ENCODE data around the gene KANSL3.

Gene KANSL3

GRCh38 chr2:96591494-96591893 is 46.6 kb downstream of the KANSL3 start:
- no peak overlapping the region for H3K4me3 ChIP-seq (ENCODE audit: low read length)
- no peak for TF ChIP-seq CTCF (conservative IDR thresholded peaks at IDR 0.05; ENCODE audit: low read length)
- no peak for DNase-seq (ENCODE audit: low read depth)

- DNase-seq (ENCODE audit: low read depth): no peak
- no peak overlapping the region for H3K4me3 ChIP-seq (ENCODE audit: low read length)
- no peak for TF ChIP-seq CTCF (conservative IDR thresholded peaks at IDR 0.05; ENCODE audit: low read length)
Observed at GRCh38 chr2:96591054-96591453, 47.1 kb downstream of the KANSL3 start.

- no peak overlapping the region for H3K4me3 ChIP-seq (ENCODE audit: low read length)
- TF ChIP-seq CTCF (conservative IDR thresholded peaks at IDR 0.05; ENCODE audit: low read length): no peak
- no peak for DNase-seq (ENCODE audit: low read depth)
Observed at GRCh38 chr2:96587843-96588242, 50.3 kb downstream of the KANSL3 start.

GRCh38 chr2:96584017-96584416 is 54.1 kb downstream of the KANSL3 start:
- no peak for DNase-seq (ENCODE audit: low read depth)
- no peak overlapping the region for H3K4me3 ChIP-seq (ENCODE audit: low read length)
- TF ChIP-seq CTCF (conservative IDR thresholded peaks at IDR 0.05; ENCODE audit: low read length): no peak

- no peak overlapping the region for H3K4me3 ChIP-seq (ENCODE audit: low read length)
- TF ChIP-seq CTCF (conservative IDR thresholded peaks at IDR 0.05; ENCODE audit: low read length): 0 out of 2 replicates have a peak, but pooled peaks have one; percentile 6
- no peak for DNase-seq (ENCODE audit: low read depth)
Observed at GRCh38 chr2:96580771-96581170, 57.3 kb downstream of the KANSL3 start.

GRCh38 chr2:96579422-96579821 is 58.7 kb downstream of the KANSL3 start:
- no peak overlapping the region for H3K4me3 ChIP-seq (ENCODE audit: low read length)
- no peak for DNase-seq (ENCODE audit: low read depth)
- no peak for TF ChIP-seq CTCF (conservative IDR thresholded peaks at IDR 0.05; ENCODE audit: low read length)

- no peak overlapping the region for H3K4me3 ChIP-seq (ENCODE audit: low read length)
- no peak for TF ChIP-seq CTCF (conservative IDR thresholded peaks at IDR 0.05; ENCODE audit: low read length)
- no peak for DNase-seq (ENCODE audit: low read depth)
Observed at GRCh38 chr2:96578731-96579130, 59.4 kb downstream of the KANSL3 start.

All from AG10803 (cell line).